Embryonic facial prominence (tissue), 1 donor: ENCODE results near the gene FOXRED2.
"Not testable (repeated sequence)": the region's sequence is repeated elsewhere in the genome, so short reads cannot be mapped to it uniquely, and the experiment has no call there.

Source experiments
- DNase-seq: peaks from one replicate; pipeline ENCODE4 v3.0.0-alpha.2; 2016; ENCODE audit errors: extremely low spot score

Gene FOXRED2

DNA sequence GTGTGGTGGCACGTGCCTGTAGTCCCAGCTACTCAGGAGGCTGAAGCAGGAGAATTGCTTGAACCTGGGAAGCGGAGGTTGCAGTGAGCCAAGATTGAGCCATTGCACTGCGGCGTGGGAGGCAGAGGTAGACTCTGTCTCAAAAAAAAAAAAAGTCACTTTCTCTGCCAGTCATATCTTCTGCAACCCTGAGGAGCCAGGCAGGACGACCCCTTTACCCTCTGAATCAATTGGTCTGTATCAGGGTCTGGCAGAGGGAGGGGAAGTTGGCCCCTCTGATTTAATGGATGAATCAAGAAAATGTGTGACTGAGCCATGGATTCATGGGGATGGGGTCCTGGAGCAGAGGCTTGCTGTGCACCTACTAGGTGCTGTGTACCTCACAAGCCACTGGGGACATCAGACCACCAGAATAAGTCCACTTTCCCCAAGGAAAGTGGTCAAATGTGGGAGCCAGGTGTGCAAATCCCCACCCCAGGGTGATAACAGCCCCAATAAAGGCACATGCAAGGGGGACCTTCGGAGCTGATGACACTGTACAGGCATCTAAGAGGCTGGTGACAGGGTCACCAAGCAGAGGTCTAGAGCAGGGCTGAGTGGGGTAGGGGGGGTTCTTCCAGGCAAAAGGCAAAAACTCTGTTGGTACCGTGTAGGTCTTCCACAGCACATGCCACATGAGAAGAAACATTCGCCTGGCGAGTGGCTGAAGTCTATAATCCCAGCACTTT, 54.4 kb downstream of the FOXRED2 start:
- DNase-seq, result no peak

DNA sequence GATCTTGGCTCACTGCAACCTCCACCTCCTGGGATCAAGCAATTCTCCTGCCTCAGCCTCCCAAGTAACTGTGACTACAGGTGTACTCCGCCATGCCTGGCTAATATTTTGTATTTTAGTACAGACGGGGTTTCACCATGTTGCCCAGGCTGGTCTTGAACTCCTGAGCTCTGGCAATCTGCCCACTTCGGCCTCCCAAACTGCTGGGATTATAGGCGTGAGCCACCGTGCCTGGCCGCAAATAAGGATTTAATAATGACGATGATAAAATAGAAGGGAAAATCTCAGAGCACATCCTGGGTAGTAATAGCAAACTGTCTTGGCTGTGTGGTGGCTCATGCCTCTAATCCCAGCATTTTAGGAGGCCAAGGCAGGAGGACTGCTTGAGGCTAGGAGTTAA, 55.9 kb downstream of the FOXRED2 start:
- DNase-seq, result not testable (repeated sequence)

DNA sequence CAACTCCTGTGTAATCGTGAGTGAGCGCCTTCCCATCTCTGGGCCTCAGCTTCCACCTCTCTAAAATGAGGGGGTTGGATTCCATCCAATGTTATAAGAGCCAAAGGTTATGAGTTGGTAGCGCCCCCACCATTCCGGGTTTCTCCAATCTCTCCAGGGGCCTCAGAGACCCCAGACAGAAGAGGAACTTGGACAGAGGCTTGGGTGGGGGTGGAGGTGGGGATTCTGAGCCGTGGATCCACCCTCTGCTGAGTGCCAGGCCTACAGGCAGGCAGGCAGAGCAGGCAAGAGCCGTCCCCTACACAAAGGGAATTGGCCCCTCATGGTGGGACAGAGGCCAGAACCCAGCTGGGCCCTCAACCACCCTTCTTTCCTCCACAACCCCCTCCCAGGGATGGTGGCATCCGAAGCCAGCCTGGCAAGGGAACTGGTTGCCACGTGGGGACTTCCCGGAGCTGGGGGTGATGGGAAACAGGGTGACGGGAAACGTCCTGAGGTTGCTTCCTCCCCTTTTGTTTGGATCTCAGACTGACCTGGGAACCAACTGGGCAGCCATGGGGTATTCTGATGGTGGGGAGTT, 57.2 kb downstream of the FOXRED2 start:
- DNase-seq, result no peak

DNA sequence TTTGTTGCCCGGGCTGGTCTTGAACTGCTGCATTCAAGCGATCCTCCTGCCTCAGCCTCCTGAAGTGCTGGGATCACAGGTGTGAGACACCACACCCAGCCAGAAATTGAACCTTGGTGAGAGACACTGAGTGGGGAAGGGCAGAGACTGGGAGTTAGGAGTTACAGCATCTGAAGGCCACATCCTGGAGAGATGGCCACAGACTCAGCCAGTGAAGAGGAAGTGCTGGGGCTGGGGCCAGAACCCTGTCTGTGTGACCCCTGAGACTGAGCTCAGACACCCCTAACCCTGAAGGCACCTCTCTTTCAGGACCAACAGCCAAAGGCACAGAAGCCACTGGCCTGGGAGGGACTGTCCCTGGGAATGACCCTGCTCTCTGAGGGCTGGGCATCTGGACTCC, 59.2 kb downstream of the FOXRED2 start:
- no peak for DNase-seq

DNA sequence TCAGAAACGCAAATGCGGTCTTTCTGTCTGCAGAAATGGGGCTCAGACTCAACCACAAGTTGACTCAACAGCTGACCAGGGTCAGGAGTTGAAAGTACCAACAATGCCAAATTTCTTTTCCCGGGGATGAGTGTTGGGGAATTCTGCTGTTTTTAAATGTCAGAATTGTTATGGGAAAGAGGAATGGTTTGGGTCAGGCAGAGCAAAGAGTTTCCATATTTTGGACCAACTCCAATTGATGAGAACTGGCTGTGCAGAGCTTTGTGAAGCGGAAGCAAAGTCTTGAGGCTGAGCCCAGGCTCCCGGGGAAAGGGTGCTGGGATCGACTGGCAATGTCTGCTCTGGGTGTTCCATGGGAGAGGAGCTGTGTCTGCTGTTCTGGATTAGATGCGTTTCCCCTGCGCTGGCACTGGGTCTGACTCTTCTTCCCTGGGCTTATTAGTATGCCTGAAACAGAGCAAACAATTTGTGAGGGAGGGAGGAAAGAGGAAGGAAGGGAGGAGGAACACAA, 61.6 kb downstream of the FOXRED2 start:
- no peak for DNase-seq

DNA sequence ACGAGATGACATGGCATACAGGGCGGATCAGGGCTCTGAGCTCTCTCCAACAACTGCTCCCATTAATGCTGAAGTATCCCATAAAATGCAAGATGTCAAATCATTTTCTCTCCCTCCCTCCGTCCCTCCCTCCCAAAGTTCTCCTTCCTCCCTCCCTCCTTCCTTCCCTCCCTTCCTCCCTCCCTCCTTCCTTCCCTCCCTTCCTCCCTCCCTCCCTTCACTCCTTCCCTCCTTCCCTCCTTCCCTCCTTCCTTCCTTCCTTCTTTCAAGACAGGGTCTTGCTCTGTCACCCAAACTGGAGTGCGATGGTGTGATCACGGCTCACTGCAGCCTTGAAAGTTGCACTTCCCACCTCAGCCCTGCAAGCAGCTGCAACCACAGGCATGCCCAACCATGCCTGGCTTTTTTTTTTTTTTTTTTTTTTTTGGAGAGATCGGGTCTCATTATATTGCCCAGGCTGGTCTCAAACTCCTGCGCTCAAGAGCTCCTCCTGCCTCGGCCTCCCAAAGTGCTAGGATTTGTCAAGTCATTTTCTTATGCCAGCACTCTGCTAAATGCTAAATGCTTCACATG, 63.6 kb downstream of the FOXRED2 start:
- DNase-seq, result no peak

DNA sequence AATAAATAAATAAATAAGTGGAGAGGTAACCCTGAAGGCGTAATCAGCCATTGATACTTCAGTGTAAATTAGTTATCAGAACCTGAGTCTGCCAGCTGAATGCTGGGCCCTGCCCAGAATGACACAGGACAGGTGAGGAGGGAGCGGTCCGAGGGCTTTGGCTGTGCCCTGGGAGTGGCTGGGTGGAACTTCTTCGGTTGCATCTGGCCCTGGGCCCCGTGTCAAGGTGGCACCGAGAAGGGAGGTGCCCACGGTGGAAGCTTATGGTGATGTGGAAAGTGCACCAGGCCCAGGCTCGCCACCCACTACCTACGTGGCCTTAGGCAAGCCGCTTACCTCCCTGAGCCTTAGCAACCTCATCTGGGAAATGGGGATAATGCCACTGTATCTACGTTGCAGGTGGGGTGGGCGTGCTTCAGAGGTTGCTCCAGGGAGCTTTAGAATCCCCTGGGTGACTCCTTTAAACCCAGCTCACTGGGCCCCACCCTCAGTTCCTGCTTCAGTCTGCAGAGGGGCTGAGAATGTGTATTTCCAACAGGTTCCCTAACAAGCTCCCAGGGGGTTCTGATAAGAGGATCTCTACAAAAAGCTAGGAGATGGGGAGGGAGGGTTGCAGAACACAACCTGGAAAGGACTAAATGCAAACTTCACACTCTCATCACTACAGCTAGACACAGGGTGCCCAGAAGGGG, 64.2 kb downstream of the FOXRED2 start:
- DNase-seq, result no peak

DNA sequence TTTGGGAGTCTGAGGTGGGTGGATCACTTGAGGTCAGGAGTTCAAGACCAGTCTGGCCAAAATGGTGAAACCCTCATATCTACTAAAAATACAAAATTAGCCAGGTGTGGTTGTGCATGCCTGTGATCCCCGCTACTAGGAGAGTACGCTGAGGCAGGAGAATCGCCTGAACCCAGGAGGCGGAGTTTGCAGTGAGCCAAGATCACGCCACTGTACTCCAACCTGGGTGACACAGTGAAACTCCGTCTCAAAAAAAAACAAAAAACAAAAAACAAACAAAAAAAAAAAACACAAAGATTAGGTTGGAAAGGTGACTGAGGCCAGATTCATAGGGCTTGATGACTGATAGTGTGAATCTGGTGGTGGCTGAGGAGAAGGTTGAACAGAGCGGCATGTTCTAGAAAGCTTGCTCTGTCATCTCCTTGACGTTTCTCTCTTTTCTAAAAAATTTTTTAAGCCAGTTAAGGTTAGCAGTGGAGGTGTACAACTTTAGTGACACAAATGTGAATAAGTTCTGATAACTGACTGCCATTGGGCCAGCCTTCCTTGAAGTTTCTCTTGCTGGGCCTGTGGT, 66.3 kb downstream of the FOXRED2 start:
- DNase-seq, result no peak

DNA sequence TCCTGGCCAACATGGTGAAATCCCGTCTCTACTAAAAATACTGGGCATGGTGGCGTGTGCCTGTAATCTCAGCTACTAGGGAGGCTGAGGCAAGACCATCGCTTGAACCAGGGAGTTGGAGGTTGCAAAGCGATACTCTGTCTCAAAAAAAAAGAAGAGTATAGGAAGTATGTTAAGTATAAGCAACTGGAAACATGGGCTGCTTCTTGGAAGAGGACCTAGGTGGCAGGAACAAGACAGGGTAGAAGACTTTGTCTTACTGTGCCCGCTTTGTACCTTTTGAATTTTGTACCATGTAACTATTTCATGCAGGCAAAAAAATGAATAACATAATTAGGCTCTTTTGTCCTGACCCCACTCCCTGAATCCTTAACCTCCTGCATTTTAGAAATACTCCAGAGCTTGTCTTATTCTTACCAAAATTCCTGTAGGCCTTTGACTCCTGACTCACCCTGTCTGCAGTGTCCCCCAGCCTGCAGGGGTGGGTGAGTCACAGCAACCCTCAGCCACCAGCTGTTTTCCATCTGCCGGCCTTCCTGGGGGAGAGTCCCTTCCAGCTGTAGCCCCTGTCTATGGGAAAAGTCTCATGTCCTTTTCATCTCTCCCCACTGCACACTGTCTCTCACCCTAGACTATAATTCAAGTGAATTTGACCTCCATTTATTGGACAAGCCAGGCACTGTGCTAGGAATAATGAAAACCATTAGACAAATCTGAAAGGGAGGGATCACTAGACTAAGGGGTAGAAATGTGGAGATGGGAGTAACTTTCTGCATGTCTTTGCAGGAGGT, 67.2 kb downstream of the FOXRED2 start:
- no peak for DNase-seq
